ENCODE data around the gene HSBP1L1. TPM values are rescaled to one million over a fixed set of nuclear protein-coding genes. Genes with fewer than 3 reads are reported as not detected.

HSBP1L1 gene
- polyA plus RNA-seq, 4 donors, result 11.9 to 65.2 (median 38.6) TPM

DNA sequence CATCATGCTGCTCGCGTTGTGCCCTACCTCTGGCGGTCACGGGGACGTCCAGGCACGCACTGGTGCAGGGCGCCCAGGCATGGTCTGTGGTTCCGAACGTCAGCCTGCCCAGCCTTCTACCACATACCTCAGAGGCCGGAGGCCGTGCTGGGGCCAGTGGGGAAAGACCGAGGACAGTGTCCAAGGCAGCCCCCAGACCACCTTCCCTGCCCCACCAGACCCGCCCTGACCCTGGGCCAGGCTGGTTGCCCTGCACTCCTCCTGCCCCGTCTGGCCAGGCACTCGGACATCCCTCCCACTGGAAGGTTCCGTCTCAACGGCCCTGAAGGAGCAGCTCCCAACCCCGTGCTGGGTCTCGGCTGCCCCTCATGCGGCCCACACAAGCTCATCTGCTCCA, 45.8 kb upstream of the HSBP1L1 start:
- no peaks in the 10 kb centered on the region for H3K27me3 ChIP-seq (ENCODE audit: control insufficient read depth in 3 of 3, insufficient read depth in 3 of 3, low read length in 3 of 3)
- H3K27ac ChIP-seq (ENCODE audit: low read depth in 1 of 3, low read length in 2 of 3), result no peak overlapping the region
- no peaks in the 10 kb centered on the region for H3K4me1 ChIP-seq (ENCODE audit: control insufficient read depth in 3 of 3, insufficient read depth in 2 of 3, low read depth in 1 of 3, low read length in 2 of 3)
- H3K4me3 ChIP-seq (ENCODE audit: low read depth in 1 of 3, low read length in 3 of 3), result no peak overlapping the region
- DNase-seq (no peak), FAIRE-seq (no peak)
- 96 to 99% (median 97%) methylated on average over 19 to 20 of the region's 20 CpGs for WGBS, 3 donors
- peaks cover 0 to 54% of the 10 kb centered on the region in 2 donors for H3K9me3 ChIP-seq (ENCODE audit: control insufficient read depth in 2 of 2, insufficient read depth in 1 of 2, low read depth in 1 of 2, low read length in 1 of 2)
- peaks cover 4 to 56% (median 10%) of the 10 kb centered on the region in 3 donors for H3K36me3 ChIP-seq (ENCODE audit: control insufficient read depth in 3 of 3, insufficient read depth in 2 of 3, low read depth in 1 of 3, low read length in 3 of 3)

DNA sequence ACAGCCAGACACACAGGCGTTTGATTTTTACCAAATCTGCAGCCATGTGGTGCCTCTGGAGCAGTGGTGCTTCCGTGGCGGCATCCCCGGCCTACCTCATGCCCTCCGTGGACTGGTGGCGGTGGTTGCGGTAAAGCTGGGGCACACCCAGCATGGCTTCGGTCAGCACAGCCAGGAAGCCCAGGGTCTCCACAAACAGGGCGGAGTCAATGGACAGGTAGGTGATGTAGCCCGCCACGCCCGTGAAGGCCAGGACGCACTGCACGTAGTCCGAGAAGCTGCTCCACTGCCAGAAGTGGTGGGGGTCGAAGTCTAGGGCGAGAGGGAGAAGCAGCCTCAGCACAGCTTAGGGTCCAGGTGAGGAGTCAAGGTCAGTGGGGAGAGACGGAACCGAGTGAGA, 45.4 kb upstream of the HSBP1L1 start:
- no peaks in the 10 kb centered on the region for H3K4me1 ChIP-seq (ENCODE audit: control insufficient read depth in 3 of 3, insufficient read depth in 2 of 3, low read depth in 1 of 3, low read length in 2 of 3)
- DNase-seq (no peak), FAIRE-seq (no peak)
- no peaks in the 10 kb centered on the region for H3K27me3 ChIP-seq (ENCODE audit: control insufficient read depth in 3 of 3, insufficient read depth in 3 of 3, low read length in 3 of 3)
- peaks cover 0 to 58% of the 10 kb centered on the region in 2 donors for H3K9me3 ChIP-seq (ENCODE audit: control insufficient read depth in 2 of 2, insufficient read depth in 1 of 2, low read depth in 1 of 2, low read length in 1 of 2)
- H3K36me3 ChIP-seq (ENCODE audit: control insufficient read depth in 3 of 3, insufficient read depth in 2 of 3, low read depth in 1 of 3, low read length in 3 of 3), result peaks cover 4 to 61% (median 10%) of the 10 kb centered on the region in 3 donors
- WGBS, 3 donors, result 98% methylated on average over 19 of the region's 19 CpGs
- H3K4me3 ChIP-seq (ENCODE audit: low read depth in 1 of 3, low read length in 3 of 3), result no peak overlapping the region
- no peak overlapping the region for H3K27ac ChIP-seq (ENCODE audit: low read depth in 1 of 3, low read length in 2 of 3)

DNA sequence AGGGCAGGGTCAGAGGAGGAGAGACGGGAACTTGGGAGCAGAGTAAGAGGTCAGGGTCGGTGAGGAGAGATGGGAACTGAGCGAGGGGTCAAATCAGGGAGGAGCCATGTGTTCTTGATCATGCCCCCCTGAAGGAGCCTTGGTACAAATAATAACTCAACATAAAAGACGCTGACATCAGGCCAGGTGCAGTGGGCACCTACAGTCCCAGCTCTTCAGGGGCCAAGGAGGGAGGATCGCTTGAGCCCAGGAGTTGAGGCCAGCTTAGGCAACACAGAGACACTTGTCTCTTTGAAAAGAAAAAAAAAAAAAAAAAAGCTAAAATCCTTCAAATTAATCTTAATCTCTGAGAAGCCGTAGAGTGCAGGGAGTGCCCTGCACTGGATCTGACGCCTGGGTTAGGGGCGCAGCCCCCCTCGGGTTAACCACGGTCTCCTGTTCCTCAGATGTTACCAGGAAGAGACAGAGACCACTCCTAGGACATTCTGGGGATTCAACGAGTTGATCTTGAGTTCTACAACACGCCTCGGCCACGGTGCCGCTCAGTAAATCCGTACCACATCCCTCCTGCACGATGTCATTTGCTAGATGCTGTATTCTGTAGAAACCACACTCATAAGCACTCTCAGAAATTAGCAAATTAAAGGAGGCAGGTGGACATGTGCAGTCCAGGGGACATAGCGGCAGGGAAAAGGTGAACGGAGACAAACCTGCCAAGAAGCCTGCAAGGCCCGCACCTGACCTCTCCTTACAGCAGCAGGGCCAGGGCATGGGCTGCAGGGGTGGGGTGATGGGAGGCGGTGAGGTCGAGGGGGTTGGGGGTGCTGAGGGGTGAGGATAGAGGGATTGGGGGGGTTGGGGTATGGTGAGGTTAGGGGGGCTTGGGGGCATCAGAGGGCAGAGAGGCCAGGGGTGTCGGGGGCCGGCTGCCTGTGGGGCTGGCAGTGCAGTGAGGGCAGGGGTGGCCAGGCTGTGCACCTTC, 42.2 kb upstream of the HSBP1L1 start:
- DNase-seq, result no peak
- FAIRE-seq, result no peak
- WGBS, 3 donors, result 96 to 98% (median 97%) methylated on average over 23 to 24 of the region's 24 CpGs

DNA sequence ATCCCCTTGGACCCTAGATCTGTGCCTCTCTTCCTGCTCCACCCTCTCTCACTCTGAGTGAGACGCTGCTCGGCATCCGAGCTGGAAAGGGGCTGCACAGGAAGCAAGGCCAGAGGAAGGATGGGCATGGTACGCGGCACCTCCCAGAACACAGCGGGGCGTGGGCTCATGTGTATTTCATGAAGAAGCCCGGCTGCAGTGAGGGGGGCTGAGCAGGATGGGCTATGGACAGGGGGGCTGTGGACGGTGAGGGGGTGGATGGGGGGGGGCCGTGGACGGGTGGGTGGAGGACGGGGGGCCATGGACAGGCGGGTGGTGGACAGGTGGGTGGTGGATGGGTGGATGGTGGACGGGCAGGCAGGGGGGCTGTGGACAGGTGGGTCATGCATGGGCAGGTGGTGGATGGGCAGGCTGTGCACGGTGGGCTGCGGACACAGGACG, 41.5 kb upstream of the HSBP1L1 start:
- H3K27ac ChIP-seq (ENCODE audit: low read depth in 1 of 3, low read length in 2 of 3), result no peak overlapping the region
- DNase-seq (no peak), FAIRE-seq (no peak)
- peaks cover 0 to 44% of the 10 kb centered on the region in 2 donors for H3K9me3 ChIP-seq (ENCODE audit: control insufficient read depth in 2 of 2, insufficient read depth in 1 of 2, low read depth in 1 of 2, low read length in 1 of 2)
- H3K36me3 ChIP-seq (ENCODE audit: control insufficient read depth in 3 of 3, insufficient read depth in 2 of 3, low read depth in 1 of 3, low read length in 3 of 3), result peaks cover 0 to 54% (median 7%) of the 10 kb centered on the region in 3 donors
- H3K27me3 ChIP-seq (ENCODE audit: control insufficient read depth in 3 of 3, insufficient read depth in 3 of 3, low read length in 3 of 3), result no peaks in the 10 kb centered on the region
- no peak overlapping the region for H3K4me3 ChIP-seq (ENCODE audit: low read depth in 1 of 3, low read length in 3 of 3)
- WGBS, 3 donors, result 88 to 93% (median 89%) methylated on average over 13 to 17 of the region's 17 CpGs
- no peaks in the 10 kb centered on the region for H3K4me1 ChIP-seq (ENCODE audit: control insufficient read depth in 3 of 3, insufficient read depth in 2 of 3, low read depth in 1 of 3, low read length in 2 of 3)

More for the DNA sequence above, 42.2 kb upstream of the HSBP1L1 start:
- Histone ChIP-seq H3K9me3 (ENCODE audit: control insufficient read depth in 2 of 2, insufficient read depth in 1 of 2, low read depth in 1 of 2, low read length in 1 of 2) (peaks cover 0 to 46% of the 10 kb centered on the region in 2 donors), H3K4me3 (ENCODE audit: low read depth in 1 of 3, low read length in 3 of 3) (no peak overlapping the region), H3K27me3 (ENCODE audit: control insufficient read depth in 3 of 3, insufficient read depth in 3 of 3, low read length in 3 of 3) (no peaks in the 10 kb centered on the region), H3K27ac (ENCODE audit: low read depth in 1 of 3, low read length in 2 of 3) (no peak overlapping the region), H3K4me1 (ENCODE audit: control insufficient read depth in 3 of 3, insufficient read depth in 2 of 3, low read depth in 1 of 3, low read length in 2 of 3) (no peaks in the 10 kb centered on the region), H3K36me3 (ENCODE audit: control insufficient read depth in 3 of 3, insufficient read depth in 2 of 3, low read depth in 1 of 3, low read length in 3 of 3) (peaks cover 0 to 54% (median 8%) of the 10 kb centered on the region in 3 donors)

DNA sequence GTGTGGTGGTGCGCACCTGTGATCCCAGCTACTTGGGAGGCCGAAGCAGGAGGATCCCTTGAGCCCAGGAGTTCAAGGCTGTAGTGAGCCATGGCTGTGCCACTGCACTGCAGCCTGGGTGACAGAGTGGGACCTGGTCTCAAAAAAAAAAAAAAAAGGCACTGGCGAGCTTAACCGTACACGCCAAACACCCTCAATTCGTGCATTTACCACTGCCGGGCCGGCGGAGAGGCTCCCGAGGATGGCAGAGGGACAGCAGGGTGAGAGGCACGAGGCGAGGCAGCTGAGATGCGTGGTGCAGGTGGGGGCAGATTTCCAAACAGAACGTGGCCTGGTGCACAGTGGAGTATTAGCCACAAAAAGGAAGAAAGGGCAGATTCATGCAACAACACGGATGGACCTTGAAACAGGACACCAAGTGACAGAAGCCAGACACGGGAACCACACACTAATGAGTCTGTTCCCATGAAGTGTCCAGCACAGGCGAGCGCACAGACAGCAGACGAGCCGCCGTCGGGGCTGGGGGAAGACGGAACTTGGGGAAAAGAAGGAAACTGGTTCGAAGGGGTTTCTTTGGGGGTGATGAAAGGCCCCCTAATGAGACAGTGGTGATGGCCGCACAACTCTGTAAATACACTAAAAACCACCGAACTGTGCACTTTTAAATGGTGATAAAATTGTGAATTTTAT, 40.4 kb upstream of the HSBP1L1 start:
- Histone ChIP-seq H3K4me1 (ENCODE audit: control insufficient read depth in 3 of 3, insufficient read depth in 2 of 3, low read depth in 1 of 3, low read length in 2 of 3) (no peaks in the 10 kb centered on the region), H3K4me3 (ENCODE audit: low read depth in 1 of 3, low read length in 3 of 3) (no peak overlapping the region), H3K27me3 (ENCODE audit: control insufficient read depth in 3 of 3, insufficient read depth in 3 of 3, low read length in 3 of 3) (no peaks in the 10 kb centered on the region), H3K9me3 (ENCODE audit: control insufficient read depth in 2 of 2, insufficient read depth in 1 of 2, low read depth in 1 of 2, low read length in 1 of 2) (peaks cover 0 to 44% of the 10 kb centered on the region in 2 donors), H3K27ac (ENCODE audit: low read depth in 1 of 3, low read length in 2 of 3) (no peak overlapping the region), H3K36me3 (ENCODE audit: control insufficient read depth in 3 of 3, insufficient read depth in 2 of 3, low read depth in 1 of 3, low read length in 3 of 3) (peaks cover 0 to 54% (median 5%) of the 10 kb centered on the region in 3 donors)
- no peak for DNase-seq
- WGBS, 3 donors, result 96 to 98% (median 97%) methylated on average over 26 of the region's 26 CpGs
- no peak for FAIRE-seq

DNA sequence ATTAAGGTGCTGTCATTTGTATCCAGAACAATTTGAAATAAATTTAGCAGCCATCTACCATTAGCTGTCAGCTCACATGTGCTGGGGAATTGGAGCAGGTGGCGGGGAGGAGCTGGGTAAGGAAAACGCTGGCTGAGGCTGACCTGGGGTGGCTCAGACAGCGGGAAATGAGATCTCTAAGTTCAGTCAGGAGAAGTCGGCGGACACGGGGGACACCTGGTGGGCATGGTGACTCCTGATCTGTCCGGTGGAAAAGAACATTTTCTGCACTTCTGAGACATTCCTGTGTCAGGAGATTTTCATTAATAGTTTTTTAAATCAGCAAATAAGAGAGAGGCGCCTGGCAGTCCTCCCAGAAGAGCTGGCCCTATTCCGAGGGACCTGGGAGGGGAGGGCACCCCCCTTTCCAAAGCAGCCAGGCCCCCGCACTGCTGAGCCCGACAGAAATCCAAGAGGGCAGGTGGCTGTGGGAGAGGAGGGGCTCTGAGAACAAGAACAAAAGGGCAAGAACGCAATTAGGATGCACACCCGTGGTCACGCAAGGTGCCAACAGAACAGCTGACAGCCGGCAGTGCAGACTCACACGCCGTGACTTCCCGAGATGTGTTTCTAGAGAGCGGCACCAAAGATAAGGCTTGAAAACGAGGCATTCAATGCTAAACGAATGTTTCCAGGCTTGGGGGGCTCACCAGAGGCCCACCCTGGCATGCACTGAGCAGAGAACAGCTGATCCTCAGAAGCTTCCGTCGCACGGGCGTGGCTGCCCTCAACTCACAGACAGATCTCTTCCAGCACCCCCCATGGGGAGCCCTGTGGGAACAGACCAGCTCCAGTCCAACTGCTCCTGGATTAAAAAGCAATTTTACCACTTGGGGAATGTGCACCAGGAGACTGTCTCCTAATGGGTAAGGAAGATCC, 39.4 kb upstream of the HSBP1L1 start:
- H3K4me1 ChIP-seq (ENCODE audit: control insufficient read depth in 3 of 3, insufficient read depth in 2 of 3, low read depth in 1 of 3, low read length in 2 of 3), result no peaks in the 10 kb centered on the region
- peaks cover 2 to 53% (median 7%) of the 10 kb centered on the region in 3 donors for H3K36me3 ChIP-seq (ENCODE audit: control insufficient read depth in 3 of 3, insufficient read depth in 2 of 3, low read depth in 1 of 3, low read length in 3 of 3)
- no peak overlapping the region for H3K27ac ChIP-seq (ENCODE audit: low read depth in 1 of 3, low read length in 2 of 3)
- no peaks in the 10 kb centered on the region for H3K27me3 ChIP-seq (ENCODE audit: control insufficient read depth in 3 of 3, insufficient read depth in 3 of 3, low read length in 3 of 3)
- FAIRE-seq (no peak), DNase-seq (no peak)
- peaks cover 0 to 49% of the 10 kb centered on the region in 2 donors for H3K9me3 ChIP-seq (ENCODE audit: control insufficient read depth in 2 of 2, insufficient read depth in 1 of 2, low read depth in 1 of 2, low read length in 1 of 2)
- WGBS, 3 donors, result 87 to 92% (median 89%) methylated on average over 25 of the region's 25 CpGs
- H3K4me3 ChIP-seq (ENCODE audit: low read depth in 1 of 3, low read length in 3 of 3), result no peak overlapping the region

DNA sequence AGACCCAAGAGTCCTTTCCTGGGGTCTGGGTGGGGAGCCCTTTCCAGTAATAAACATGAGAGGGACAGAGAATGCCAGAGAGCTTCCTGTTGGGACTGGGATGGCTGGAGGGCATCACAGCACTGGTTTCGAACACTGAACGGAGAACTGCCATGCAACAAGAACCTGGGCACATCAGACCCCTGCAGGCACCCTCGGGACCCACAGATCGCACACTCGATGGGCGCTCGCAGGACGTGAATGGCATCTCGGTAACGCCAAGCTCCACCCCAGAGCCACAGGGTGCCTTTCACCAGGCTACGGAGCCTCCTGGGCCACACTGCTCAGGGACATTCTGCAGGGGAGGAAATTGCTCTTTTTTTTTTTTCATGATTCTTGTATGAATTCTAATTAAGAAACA, 38.1 kb upstream of the HSBP1L1 start:
- peaks cover 2 to 53% (median 7%) of the 10 kb centered on the region in 3 donors for H3K36me3 ChIP-seq (ENCODE audit: control insufficient read depth in 3 of 3, insufficient read depth in 2 of 3, low read depth in 1 of 3, low read length in 3 of 3)
- peaks cover 0 to 49% of the 10 kb centered on the region in 2 donors for H3K9me3 ChIP-seq (ENCODE audit: control insufficient read depth in 2 of 2, insufficient read depth in 1 of 2, low read depth in 1 of 2, low read length in 1 of 2)
- DNase-seq, result no peak
- no peaks in the 10 kb centered on the region for H3K4me1 ChIP-seq (ENCODE audit: control insufficient read depth in 3 of 3, insufficient read depth in 2 of 3, low read depth in 1 of 3, low read length in 2 of 3)
- H3K4me3 ChIP-seq (ENCODE audit: low read depth in 1 of 3, low read length in 3 of 3), result no peak overlapping the region
- WGBS, 3 donors, result 95 to 98% (median 95%) methylated on average over 11 of the region's 11 CpGs
- no peak for FAIRE-seq
- no peaks in the 10 kb centered on the region for H3K27me3 ChIP-seq (ENCODE audit: control insufficient read depth in 3 of 3, insufficient read depth in 3 of 3, low read length in 3 of 3)
- H3K27ac ChIP-seq (ENCODE audit: low read depth in 1 of 3, low read length in 2 of 3), result no peak overlapping the region
